GM12891 (cell line): ENCODE results near the gene XDH.

Experiments used
- POLR2A ChIP-seq: IDR thresholded peaks from 2 replicates; pipeline ENCODE4 v1.6.1; 2011; ENCODE audit warnings: low read depth, low read length, control low read depth
- POLR2AphosphoS5 ChIP-seq: IDR thresholded peaks from 2 replicates; pipeline ENCODE4 v1.6.1; 2011; ENCODE audit warnings: low read depth, low read length, control low read depth
- TAF1 ChIP-seq: IDR thresholded peaks from 2 replicates; pipeline ENCODE4 v1.6.1; 2011; ENCODE audit warnings: low read depth, low read length, control low read depth

GRCh38 chr2:31341351-31341750 lies 73.2 kb downstream of the XDH start:
- TF ChIP-seq POLR2A = no peak
- TF ChIP-seq TAF1 = no peak
- TF ChIP-seq POLR2AphosphoS5 = no peak
